CD4-positive, CD25-positive, alpha-beta regulatory T cell (primary cell): ENCODE measurements around the gene AK8. TPM values are rescaled to one million over a fixed set of nuclear protein-coding genes. Genes with fewer than 3 reads are reported as not detected.
"Not testable (repeated sequence)": the region's sequence is repeated elsewhere in the genome, so short reads cannot be mapped to it uniquely, and the experiment has no call there.

Source experiments
- ATAC-seq, 2 donors: fragments of 150-1000 bp; cut with Tn5 transposase; one replicate each; pipeline ENCODE4 v1.10.0; 2021; ENCODE audit warnings: low read depth in 2 of 2, moderate number of reproducible peaks in 2 of 2, moderate library complexity in 1 of 2
- DNase-seq, 3 donors: peaks; one replicate each; pipeline versions ENCODE4 v3.0.0 to v3.0.0-alpha.2; 2012 to 2022; ENCODE audit warnings: mixed read lengths in 1 of 3
- H3K27ac ChIP-seq: one replicate; pipeline ENCODE4 v1.7.0; 2013; ENCODE audit warnings: mild to moderate bottlenecking, low read length; ENCODE audit not compliant: insufficient read depth, poor library complexity, severe bottlenecking
- H3K27me3 ChIP-seq: one replicate; pipeline ENCODE4 v1.7.0; 2013; ENCODE audit warnings: low read length; ENCODE audit not compliant: control insufficient read depth, insufficient read depth
- H3K36me3 ChIP-seq: one replicate; pipeline ENCODE4 v1.7.0; 2013; ENCODE audit warnings: mild to moderate bottlenecking, low read length, moderate library complexity; ENCODE audit not compliant: control insufficient read depth, insufficient read depth
- H3K4me1 ChIP-seq: 2 replicates; pipeline ENCODE4 v1.7.0; 2013; ENCODE audit warnings: mild to moderate bottlenecking, low read length; ENCODE audit not compliant: insufficient read depth, control insufficient read depth, poor library complexity, severe bottlenecking
- H3K4me3 ChIP-seq: one replicate; pipeline ENCODE4 v1.7.0; 2013; ENCODE audit warnings: low read depth, mild to moderate bottlenecking, low read length, moderate library complexity
- H3K9me3 ChIP-seq, 2 experiments: 1 replicate in 1 of 2; 2 replicates in 1 of 2; pipeline ENCODE4 v1.7.0; 2013; ENCODE audit warnings: low read length in 2 of 2, mild to moderate bottlenecking in 1 of 2, moderate library complexity in 1 of 2; ENCODE audit not compliant: control insufficient read depth in 2 of 2
- H3K27ac Mint-ChIP-seq, 3 donors: one replicate each; pipeline ENCODE4 v1.8.0; 2020 to 2022; ENCODE audit warnings: mild to moderate bottlenecking in 3 of 3, mixed read lengths in 3 of 3, moderate library complexity in 2 of 3
- H3K27me3 Mint-ChIP-seq: one replicate; pipeline ENCODE4 v1.8.0; 2022; ENCODE audit warnings: mild to moderate bottlenecking, mixed read lengths
- H3K36me3 Mint-ChIP-seq: one replicate; pipeline ENCODE4 v1.8.0; 2020; ENCODE audit warnings: mixed read lengths
- H3K4me1 Mint-ChIP-seq, 4 donors: one replicate each; pipeline ENCODE4 v1.8.0; 2020 to 2022; ENCODE audit warnings: mixed read lengths in 4 of 4, mild to moderate bottlenecking in 1 of 4
- H3K4me3 Mint-ChIP-seq, 4 donors: one replicate each; pipeline ENCODE4 v1.8.0; 2020 to 2022; ENCODE audit warnings: mild to moderate bottlenecking in 4 of 4, mixed read lengths in 4 of 4, moderate library complexity in 3 of 4
- H3K9me3 Mint-ChIP-seq, 7 donors: one replicate each; pipeline ENCODE4 v1.8.0; 2020 to 2022; ENCODE audit warnings: mixed read lengths in 7 of 7, mild to moderate bottlenecking in 3 of 7, moderate library complexity in 2 of 7
- polyA plus RNA-seq, 4 donors: library from polyadenylated mRNA; unstranded; fragments of 300-500 nt; fragmentation: Illumina TruSeq; gene quantifications; one replicate each; pipeline ENCODE4 v1.2.3, GENCODE V29; 2021
- total RNA-seq: library from RNA; stranded (reverse); gene quantifications from one replicate; pipeline ENCODE4 v1.2.3, GENCODE V29; 2022

Gene AK8
- total and polyA plus RNA-seq, 5 donors from 2014 or later, result 0.21 TPM; not detected in 4

DNA sequence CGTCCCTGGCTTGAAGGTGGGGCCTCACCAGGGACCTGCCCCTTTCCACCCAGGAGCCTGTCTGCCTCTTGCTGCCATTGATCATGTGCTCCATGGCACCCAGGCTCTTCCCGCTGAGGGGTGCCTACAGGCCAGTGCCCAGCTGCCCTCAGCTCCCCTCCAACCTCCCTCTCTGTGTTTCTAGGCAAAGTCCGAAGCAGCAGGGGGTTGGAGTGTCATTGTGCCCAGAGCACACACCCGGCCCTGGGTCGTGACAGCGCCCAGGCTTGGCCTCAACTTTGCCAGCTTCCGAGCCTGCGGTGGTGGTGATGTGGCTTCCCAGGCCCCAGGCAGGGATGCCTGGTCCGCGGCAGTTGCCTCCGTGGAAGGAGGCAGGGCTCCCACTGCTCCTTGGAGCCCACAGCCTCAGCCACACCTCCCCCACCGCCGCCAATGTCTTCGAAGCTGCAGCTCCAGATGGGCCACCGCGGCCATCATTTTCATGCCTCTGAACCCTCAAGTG is 155.5 kb downstream of the AK8 start:
- H3K4me1 Mint-ChIP-seq, result peaks cover 0 to 5% (median 5%) of the 10 kb centered on the region in 4 donors
- no peak for DNase-seq

GRCh38 chr9:132721661-132722060 is 156.4 kb downstream of the AK8 start:
- H3K4me3 Mint-ChIP-seq, result no peak overlapping the region
- H3K27ac Mint-ChIP-seq, result no peak overlapping the region
- Histone ChIP-seq H3K27ac (no peak overlapping the region), H3K36me3 (no peaks in the 10 kb centered on the region), H3K27me3 (no peaks in the 10 kb centered on the region), H3K4me1 (no peaks in the 10 kb centered on the region), H3K9me3 (no peaks in the 10 kb centered on the region), H3K4me3 (no peak overlapping the region)
- H3K36me3 Mint-ChIP-seq, result no peaks in the 10 kb centered on the region
- H3K27me3 Mint-ChIP-seq, result peaks cover 10% of the 10 kb centered on the region
- ATAC-seq, result no peak
- H3K9me3 Mint-ChIP-seq, result no peaks in the 10 kb centered on the region
- DNase-seq, result no peak
- peaks cover 0 to 5% (median 5%) of the 10 kb centered on the region in 4 donors for H3K4me1 Mint-ChIP-seq

More for the DNA sequence above, 155.5 kb downstream of the AK8 start:
- Mint-ChIP-seq H3K27ac (no peak overlapping the region), H3K9me3 (no peaks in the 10 kb centered on the region), H3K27me3 (peaks cover 13% of the 10 kb centered on the region), H3K36me3 (no peaks in the 10 kb centered on the region), H3K4me3 (peak overlapping the region in 1 of 4 donors; percentile 59)
- no peak for ATAC-seq
- no peaks in the 10 kb centered on the region for H3K4me1 ChIP-seq
- no peaks in the 10 kb centered on the region for H3K9me3 ChIP-seq
- no peaks in the 10 kb centered on the region for H3K36me3 ChIP-seq
- H3K27ac ChIP-seq, result no peak overlapping the region
- H3K4me3 ChIP-seq, result no peak overlapping the region
- no peaks in the 10 kb centered on the region for H3K27me3 ChIP-seq

- not testable (repeated sequence) for H3K27ac Mint-ChIP-seq, H3K36me3 ChIP-seq, H3K27me3 ChIP-seq, H3K9me3 Mint-ChIP-seq, ATAC-seq, H3K36me3 Mint-ChIP-seq, H3K27ac ChIP-seq, H3K27me3 Mint-ChIP-seq, H3K4me3 Mint-ChIP-seq, DNase-seq, H3K9me3 ChIP-seq, H3K4me1 ChIP-seq, H3K4me3 ChIP-seq, H3K4me1 Mint-ChIP-seq
Observed at GRCh38 chr9:132718381-132718928, 159.6 kb downstream of the AK8 start.

- no peaks in the 10 kb centered on the region for H3K36me3 ChIP-seq
- no peak for DNase-seq
- H3K4me1 Mint-ChIP-seq, result peaks cover 0 to 5% (median 5%) of the 10 kb centered on the region in 4 donors
- H3K27me3 Mint-ChIP-seq, result peaks cover 14% of the 10 kb centered on the region
- H3K27ac ChIP-seq, result no peak overlapping the region
- H3K9me3 ChIP-seq, result no peaks in the 10 kb centered on the region
- H3K27ac Mint-ChIP-seq, result no peak overlapping the region
- H3K9me3 Mint-ChIP-seq, result no peaks in the 10 kb centered on the region
- no peaks in the 10 kb centered on the region for H3K4me1 ChIP-seq
- H3K4me3 Mint-ChIP-seq, result no peak overlapping the region
- H3K27me3 ChIP-seq, result no peaks in the 10 kb centered on the region
- no peaks in the 10 kb centered on the region for H3K36me3 Mint-ChIP-seq
- no peak overlapping the region for H3K4me3 ChIP-seq
- no peak for ATAC-seq
Observed at GRCh38 chr9:132717326-132717945, 160.6 kb downstream of the AK8 start.

DNA sequence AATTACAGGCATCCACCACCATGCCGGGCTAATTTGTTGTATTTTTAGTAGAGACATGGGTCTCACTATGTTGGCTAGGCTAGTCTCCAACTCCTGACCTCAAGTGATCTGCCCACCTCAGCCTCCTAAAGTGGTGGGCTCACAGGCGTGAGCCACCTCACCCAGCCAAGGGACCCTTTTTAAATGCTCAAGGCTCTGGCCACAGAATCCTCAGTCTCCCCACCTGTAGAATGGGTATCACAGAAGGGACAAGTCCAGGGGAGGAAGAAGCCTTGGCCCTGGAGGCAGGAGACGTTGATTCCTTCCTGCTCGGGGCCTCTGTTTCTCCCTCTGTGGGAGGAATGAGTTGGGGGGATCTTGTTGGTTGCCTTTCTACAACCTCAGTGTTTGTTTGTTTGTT is 162.1 kb downstream of the AK8 start:
- Histone ChIP-seq H3K27ac (no peak overlapping the region), H3K9me3 (no peaks in the 10 kb centered on the region), H3K36me3 (no peaks in the 10 kb centered on the region), H3K4me1 (no peaks in the 10 kb centered on the region), H3K27me3 (no peaks in the 10 kb centered on the region), H3K4me3 (no peak overlapping the region)
- Mint-ChIP-seq H3K9me3 (no peaks in the 10 kb centered on the region), H3K36me3 (no peaks in the 10 kb centered on the region), H3K27me3 (peaks cover 14% of the 10 kb centered on the region), H3K27ac (no peak overlapping the region), H3K4me3 (no peak overlapping the region), H3K4me1 (peaks cover 0 to 9% (median 5%) of the 10 kb centered on the region in 4 donors)
- no peak for DNase-seq
- no peak for ATAC-seq

- H3K9me3 Mint-ChIP-seq, result no peaks in the 10 kb centered on the region
- no peaks in the 10 kb centered on the region for H3K36me3 Mint-ChIP-seq
- DNase-seq, result no peak
Observed at GRCh38 chr9:132712753-132713152, 165.3 kb downstream of the AK8 start.

DNA sequence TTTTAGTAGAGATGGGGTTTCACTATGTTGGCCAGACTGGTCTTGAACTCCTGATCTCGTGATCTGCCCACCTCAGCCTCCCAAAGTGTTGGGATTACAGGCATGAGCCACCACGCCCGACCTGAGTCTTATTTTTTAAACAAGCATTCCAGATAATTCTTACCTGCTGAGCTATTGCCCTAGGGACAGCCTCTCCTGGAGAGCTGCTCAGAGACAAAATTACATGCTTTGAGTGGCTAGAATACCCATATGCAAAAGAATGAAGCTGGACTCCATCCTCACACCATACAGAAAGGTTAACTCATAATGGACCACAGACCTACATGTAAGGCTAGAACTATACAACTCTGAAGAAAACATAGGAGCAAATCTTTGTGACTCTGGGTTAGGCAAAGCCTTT is 166.2 kb downstream of the AK8 start:
- Histone ChIP-seq H3K4me1 (no peaks in the 10 kb centered on the region), H3K27ac (no peak overlapping the region), H3K9me3 (no peaks in the 10 kb centered on the region), H3K36me3 (no peaks in the 10 kb centered on the region), H3K27me3 (no peaks in the 10 kb centered on the region), H3K4me3 (no peak overlapping the region)
- H3K36me3 Mint-ChIP-seq, result no peaks in the 10 kb centered on the region
- peaks cover 0 to 4% (median 0%) of the 10 kb centered on the region in 4 donors for H3K4me1 Mint-ChIP-seq
- no peak overlapping the region for H3K27ac Mint-ChIP-seq
- ATAC-seq (no peak), DNase-seq (no peak)
- H3K4me3 Mint-ChIP-seq, result no peak overlapping the region
- peaks cover 5% of the 10 kb centered on the region for H3K27me3 Mint-ChIP-seq
- H3K9me3 Mint-ChIP-seq, result no peaks in the 10 kb centered on the region

More at GRCh38 chr9:132712753-132713152, 165.3 kb downstream of the AK8 start:
- H3K9me3 ChIP-seq, result no peaks in the 10 kb centered on the region
- ATAC-seq, result no peak
- no peak overlapping the region for H3K27ac Mint-ChIP-seq
- peaks cover 4% of the 10 kb centered on the region for H3K27me3 Mint-ChIP-seq
- no peak overlapping the region for H3K4me3 ChIP-seq
- no peaks in the 10 kb centered on the region for H3K4me1 ChIP-seq
- H3K27ac ChIP-seq, result no peak overlapping the region
- H3K4me3 Mint-ChIP-seq, result no peak overlapping the region
- no peaks in the 10 kb centered on the region for H3K36me3 ChIP-seq
- peaks cover 0 to 4% (median 0%) of the 10 kb centered on the region in 4 donors for H3K4me1 Mint-ChIP-seq
- no peaks in the 10 kb centered on the region for H3K27me3 ChIP-seq

GRCh38 chr9:132711152-132711551 is 166.9 kb downstream of the AK8 start:
- DNase-seq, H3K36me3 ChIP-seq, H3K4me3 ChIP-seq, H3K4me3 Mint-ChIP-seq, H3K27me3 Mint-ChIP-seq, H3K4me1 ChIP-seq, H3K27ac ChIP-seq, H3K27me3 ChIP-seq, ATAC-seq, H3K9me3 Mint-ChIP-seq, H3K4me1 Mint-ChIP-seq, H3K9me3 ChIP-seq, H3K36me3 Mint-ChIP-seq, H3K27ac Mint-ChIP-seq: not testable (repeated sequence)
